M059J (cell line): ENCODE results near the gene KCNT2. TPM values are rescaled to one million over a fixed set of nuclear protein-coding genes. Genes with fewer than 3 reads are reported as not detected.

Experiments
- DNase-seq: peaks from one replicate; pipeline ENCODE4 v3.0.0-alpha.2; 2012; ENCODE audit warnings: low read depth
- total RNA-seq: library from RNA; depleted of rRNA; stranded (reverse); fragments of >200 nt; shearing (Covaris generic); gene quantifications from 2 replicates; pipeline ENCODE4 v1.2.3, GENCODE V29; 2014

The KCNT2 gene
- total RNA-seq, 1 experiment from 2014 or later, result 2.3 TPM

DNA sequence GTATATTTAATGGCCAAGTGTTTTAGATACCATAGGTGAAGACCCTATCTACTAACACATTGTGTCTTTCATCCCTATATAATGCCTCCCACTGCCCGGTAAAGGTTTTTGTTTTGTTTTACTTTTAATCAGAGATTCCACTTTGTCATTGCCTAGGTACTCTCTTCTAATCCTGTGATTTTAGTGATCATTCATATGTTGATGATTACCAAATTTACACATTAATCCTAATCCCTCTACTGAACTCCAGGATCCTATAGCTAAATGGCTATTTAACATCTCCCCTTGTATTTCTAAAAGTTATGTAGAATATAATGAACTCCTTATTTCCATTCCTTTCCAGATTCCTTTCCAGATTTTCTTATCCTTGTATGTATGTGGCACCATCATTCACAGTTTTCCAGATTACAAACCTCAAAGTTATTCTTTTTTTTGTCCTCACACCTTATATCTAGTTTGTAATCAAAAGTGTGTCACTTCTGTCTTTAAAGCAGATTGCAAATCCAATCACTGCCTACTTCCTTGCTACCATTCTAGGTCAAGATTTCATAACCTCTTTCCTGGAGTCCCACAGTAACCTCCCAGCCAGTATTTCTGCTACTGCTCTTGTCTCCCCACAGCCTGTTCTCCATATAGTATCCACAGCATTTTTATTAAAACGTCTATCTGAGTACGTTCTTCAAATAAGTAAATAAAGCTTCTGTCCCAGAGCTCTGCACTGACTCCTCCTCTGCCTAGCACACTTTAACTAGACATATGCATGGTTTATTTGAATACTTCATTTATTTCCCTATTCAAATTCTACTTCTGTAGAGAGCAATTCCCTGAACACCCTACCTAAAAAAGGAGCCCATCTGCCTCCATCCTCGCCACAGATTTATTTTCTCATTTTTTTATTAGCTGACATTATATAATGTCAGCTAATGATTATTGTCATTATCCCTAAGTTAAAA is 157.8 kb downstream of the KCNT2 start:
- no peak for DNase-seq

DNA sequence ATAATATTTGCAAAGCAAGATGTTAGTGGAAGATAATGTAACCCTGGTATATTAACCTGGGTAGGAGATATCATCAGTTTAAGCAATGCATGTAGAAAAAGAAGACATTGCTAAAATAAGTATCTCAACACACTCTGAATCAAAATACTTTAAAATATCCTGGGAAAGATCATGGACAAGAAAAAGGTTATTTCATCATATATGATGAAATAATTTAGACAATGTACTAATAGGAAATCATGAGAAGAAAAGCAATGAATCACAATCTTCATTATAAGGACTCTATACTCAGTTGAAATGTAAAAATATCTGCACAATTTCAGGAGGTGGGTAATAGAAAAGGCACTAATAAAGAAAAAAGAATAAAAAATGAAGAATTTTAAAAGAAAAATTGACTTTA is 158.8 kb downstream of the KCNT2 start:
- no peak for DNase-seq

DNA sequence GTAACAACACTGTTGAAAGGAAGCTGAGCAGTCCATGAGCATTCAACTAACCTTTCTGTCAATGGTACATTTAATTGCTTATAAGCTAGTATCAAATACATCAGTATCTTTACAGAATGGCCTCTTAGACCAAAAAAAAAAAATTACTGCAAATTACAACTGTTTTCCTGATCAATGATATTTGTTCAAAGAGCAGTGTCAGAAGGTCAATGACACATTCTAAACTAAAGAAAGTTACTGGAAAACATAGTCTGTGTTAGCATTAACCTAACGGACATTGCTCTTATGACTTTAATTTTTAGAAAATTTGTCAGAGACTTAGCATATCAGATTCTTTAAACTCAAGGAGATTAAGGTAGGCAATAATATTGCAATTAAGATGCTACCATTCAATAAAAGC is 162.5 kb downstream of the KCNT2 start:
- DNase-seq, result no peak

DNA sequence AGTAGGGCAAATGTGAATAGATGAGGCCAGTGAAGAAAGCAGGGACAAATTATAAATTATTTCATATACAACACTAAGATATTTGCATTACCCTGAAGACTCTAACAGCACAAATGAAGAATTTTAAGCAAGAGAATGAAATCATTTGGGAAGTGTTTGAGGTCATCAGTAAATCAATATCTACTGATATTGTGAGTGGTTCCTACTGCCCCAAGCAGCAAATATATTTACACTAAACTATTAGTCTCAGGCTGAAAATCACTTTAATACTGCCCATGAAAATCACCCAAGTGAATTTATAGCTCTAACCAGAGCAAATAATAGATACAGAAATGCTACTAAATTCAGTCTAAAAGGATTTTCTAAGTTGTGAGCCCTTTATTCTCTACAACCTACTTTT is 163.6 kb downstream of the KCNT2 start:
- no peak for DNase-seq

DNA sequence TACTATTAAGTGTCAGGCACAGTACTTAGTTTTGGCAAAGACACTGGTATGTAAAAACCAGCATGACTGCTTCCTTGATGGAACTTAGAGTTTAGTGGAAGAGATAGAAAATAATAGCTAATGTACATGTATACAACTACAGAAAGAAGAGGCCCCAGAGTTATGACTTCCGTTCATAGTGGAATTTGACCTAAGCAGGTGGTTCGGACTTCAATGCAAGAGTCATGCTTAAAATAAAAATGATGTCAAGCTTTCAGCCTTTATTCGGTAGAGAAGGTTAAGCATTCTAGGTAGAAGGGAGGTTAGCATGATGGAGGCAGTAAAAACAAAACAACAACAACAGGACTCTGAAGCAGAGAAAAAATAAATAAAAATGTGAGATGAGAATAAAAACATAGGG is 165.9 kb downstream of the KCNT2 start:
- no peak for DNase-seq

DNA sequence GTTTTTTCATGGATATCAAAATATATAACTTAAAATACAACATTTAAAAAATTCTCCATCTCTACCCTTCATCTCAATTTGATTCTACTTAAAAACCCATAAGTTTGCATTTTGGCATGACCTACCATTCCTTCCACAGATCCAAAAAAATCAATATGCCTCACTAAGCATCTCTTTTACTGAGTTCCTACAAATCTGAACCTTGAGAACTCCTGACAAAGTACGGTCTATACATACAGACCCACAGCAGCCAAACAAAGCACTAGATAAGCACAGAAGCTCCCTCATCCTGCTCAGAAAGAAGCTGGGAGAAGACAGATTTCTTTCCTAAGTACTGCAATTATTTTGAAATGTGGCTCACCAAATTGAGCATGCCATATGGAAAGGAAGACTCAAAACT is 167.5 kb downstream of the KCNT2 start:
- no peak for DNase-seq

DNA sequence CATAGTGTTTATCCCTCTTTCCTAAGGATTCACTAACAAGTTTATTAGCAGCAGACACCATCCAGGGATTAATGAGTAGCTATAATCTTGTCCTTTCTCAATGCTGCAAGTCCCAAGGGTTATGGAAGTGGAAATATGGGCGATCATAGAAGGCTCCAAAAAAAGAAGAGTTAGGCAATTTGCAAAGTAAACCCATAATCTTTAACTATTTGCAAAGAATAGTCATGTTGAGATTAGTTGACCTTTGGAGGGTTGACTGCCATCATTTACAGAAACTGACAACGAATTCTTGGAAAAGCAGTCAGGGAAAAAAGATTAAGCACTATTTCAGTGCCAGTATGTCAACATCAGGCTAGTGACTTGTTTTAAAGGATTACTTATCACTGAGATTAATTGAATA is 169.9 kb downstream of the KCNT2 start:
- DNase-seq, result no peak

DNA sequence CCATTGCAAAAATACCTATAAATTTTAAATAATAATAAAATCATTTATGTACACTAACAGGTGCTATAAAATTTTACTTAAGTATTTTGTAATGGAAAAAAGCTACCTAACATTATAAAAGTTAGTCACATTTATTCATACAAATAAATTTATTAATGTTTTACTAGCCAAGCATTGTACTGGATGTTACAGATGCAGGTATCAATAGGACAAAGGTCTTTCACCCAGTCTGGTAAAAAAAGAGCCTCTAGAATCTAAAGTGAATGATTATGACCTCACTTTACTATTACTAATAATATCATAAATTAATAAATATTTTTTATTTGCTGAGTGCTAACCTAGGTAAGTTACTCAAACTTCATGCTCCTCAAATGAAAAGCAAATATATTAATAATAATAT is 170.6 kb downstream of the KCNT2 start:
- no peak for DNase-seq

DNA sequence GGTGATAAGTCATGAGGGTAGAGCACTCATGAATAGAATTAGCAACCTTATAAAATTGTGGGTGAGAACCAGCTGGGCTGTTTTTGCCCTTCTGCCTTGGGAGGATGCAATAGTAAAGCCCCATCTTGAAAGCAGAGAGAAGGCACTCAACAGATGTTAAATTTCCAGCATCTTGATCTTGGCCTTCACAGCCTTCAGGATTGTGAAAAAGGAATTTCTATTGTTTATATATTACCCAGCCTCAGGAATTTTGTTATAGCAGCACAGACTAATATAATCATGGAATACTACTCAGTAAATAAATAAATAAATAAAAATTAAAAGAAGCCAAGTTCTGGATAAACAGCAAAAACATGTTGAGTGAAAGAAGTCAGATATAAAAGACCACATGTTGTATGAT is 175.2 kb downstream of the KCNT2 start:
- DNase-seq, result no peak

DNA sequence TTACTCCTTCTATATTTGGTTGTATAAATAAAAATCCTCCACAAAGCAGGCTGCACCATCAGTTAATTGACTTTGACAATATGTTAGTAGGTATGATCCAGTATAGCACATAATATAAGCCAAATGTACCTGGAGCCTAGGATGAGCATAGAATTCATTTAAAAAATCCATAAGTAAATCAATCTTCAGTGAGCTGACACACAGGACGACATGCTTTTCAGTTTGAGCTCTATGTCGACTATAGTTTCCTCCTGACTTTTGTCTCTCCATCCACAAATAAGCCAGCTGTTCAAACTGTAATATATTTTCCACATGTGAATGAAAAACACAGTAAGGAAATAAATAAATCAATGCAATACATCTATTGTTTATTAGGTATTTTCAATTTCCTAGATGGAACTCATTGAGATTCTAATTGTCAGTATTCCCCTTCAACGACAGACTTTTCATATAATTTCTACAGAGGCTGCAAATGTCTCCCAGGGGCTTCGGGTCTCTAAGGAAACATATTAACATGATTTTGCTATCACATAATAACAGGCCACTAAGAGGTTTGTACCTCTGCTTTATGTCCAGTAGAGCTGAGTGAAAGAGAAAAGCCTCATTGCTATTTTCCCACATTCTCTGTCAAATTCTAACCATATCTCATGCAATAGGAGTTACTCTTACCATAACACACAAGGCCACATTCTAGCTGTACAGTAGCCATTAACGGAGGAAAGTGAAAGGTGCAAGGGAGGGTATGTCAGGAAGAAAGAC is 180.1 kb downstream of the KCNT2 start:
- DNase-seq, result no peak

DNA sequence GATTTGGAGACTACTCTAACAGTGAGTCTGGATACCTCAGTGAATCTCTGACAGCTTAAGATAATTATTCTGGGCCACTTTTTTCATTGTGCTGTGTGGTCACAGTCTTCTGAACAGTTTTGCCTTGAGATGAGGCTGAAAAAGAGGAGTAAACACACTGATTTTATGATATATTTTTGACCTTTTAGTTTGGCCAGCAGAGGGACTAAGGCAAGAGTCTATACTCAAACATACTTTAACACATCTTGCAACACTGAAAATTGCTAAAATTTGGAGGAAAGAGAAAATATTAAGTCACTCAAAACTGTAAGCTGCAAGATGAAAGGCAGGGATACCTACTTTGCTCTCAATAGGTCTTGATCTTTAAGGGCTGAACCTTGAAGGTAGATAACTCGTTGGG is 182.7 kb downstream of the KCNT2 start:
- DNase-seq, result no peak

DNA sequence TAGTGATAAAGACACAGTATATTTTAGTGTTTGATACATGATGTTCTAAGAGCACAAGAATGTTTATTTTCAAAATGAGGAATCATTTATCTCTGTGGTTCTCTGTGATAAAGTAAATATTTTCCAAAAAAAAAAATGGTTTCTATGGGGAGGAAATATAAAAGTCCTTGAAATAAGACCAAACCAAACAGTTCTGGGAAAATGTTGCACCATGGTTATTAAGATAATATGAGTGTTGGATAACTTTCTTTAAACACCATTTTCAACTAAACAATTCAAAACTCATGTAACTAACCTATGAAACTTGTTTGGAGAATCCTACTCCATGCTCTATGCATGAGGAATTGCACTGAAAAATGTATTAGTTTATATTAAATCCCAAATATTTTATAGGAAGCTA is 184.6 kb downstream of the KCNT2 start:
- DNase-seq, result no peak

DNA sequence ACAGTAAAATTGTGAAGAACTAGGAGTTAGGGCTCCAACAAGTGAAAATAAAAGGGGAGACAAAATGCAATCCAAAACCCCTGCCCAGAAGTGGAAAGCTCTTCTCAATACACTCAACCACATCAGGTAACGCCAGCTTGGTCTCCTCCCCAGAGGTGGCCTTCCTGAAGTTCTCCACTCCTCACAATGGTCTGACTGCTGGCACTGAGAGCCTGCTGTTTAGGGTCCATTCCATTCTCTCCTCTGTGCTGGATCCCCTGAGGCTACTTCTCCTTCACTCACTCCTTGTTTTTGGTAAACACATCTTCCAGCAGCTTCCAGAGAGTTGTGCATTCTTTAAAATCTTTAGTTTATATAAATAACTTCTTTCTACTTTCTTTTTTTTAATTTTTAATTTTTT is 189.5 kb downstream of the KCNT2 start:
- no peak for DNase-seq

DNA sequence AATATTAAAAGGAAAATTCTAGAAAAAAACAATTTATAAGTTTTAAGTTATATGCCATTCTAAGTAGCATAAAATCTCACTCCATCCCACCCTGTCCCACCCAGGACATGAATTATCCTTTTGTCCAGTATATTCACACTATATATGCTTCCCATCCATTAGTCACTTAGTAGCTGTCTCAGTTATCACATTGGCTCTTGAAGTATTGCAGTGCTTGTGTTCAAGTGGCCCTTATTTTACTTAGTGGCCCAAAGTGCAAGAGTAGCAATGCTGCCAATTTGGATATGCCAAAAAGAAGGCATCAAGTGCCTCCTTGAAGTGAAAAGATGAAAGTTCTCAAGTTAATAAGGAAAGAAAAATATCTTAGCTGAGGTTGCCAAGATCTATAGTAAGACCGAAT is 192.3 kb downstream of the KCNT2 start:
- no peak for DNase-seq

DNA sequence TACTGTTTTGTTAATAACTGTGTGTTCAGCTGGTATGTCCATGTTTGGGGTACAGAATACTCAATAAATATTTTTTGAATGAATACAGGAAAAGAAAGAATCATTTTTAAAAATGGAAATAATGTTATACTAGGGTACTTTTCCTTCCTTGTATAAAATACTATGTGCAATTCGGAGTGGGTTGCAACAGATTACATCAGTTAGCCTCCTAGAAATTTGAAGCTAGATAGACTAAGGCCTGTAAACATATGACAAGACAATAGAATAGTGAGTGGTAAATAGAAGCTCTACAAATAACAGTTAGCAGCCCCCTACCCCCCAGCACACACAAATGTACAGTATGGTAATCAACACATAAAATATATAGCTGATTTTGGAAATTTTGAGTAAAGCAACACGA is 195.9 kb downstream of the KCNT2 start:
- no peak for DNase-seq

DNA sequence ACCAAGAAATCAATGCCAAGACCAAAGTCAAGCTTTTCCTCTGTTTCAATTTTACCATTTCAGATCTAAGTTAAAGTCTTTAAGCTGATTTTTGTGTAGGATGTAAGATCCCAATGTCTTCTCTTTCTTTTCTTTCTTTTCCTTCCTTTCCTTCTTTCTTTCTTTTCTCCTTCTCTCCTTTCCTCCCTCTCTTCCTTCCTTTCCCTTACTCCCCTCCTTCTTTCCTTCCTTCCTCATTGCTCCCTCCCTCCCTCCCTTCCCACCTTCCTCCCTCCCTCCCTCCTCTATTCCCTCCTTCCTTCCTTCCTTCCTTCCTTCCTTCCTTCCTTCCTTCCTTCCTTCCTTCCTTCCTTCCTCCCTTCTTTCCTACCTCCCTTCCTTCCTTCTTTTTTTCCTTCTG is 197.5 kb downstream of the KCNT2 start:
- no peak for DNase-seq

DNA sequence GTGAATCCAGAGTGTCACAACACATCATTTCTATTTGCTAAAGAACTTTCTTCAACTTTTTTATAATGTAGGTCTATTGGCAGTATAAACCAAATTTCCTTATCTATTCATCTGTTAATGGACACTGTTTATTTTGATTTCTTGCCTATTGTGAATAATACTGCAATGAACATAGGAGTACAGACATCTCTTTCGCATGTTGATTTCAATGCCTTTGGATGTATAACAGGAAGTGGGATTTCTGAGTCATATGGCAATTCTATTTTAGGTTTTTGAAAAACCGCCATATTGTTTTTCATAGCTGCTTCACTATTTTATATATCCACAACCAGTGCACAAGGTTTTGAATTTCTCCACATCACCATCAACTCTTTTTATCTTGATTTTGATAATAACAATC is 198.7 kb downstream of the KCNT2 start:
- peak; percentile 36 for DNase-seq

DNA sequence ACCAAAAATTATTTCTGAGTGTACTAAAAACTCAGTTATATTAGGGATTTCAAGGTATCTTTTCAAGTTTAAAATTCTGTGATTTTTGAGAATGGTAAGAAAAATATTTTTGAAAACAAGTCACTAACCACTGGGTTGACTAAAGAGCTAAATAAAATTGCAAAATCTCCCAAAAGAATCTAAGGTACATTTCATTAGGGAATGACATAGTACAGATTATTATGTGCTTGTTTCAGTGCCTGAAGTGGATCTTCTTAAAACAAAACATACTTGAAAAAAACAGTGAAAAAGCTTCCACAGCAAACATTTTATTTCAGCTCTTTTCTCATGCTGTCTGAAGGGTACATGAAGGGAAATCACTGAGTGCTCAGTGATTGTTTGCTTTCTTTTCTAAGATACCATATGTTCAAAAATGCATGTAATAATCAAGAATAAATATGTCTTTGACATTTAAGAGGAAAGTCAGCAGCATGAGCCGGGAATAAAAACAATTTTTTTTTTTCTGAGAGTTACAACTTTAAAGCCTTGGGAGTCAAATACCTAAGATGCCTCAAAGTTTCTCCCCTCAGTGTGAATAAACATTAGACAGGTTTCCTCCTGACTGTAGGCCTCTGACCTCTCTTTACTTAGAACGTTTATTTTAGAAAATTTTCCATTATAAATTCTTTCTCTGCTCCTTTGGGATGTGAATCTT is 200.7 kb downstream of the KCNT2 start:
- peak; percentile 75 for DNase-seq

DNA sequence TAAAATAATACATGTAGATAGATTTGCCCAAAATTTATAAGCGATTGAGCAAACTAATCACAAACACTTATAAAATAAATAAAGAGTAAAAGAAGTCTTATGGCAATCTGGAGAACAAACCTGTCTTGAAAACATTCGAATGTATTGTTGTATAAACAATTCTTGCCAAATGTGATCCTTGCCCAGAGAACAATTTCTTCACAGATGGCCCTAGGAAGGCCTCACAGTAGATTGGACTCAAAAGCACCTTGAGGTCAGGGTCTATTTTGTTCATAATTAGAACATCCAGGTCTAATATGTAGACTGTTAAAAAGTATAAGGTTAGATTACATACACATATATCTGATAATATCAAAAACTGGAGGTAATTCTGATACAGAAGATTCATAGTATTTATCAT is 202.4 kb downstream of the KCNT2 start:
- DNase-seq, result no peak

DNA sequence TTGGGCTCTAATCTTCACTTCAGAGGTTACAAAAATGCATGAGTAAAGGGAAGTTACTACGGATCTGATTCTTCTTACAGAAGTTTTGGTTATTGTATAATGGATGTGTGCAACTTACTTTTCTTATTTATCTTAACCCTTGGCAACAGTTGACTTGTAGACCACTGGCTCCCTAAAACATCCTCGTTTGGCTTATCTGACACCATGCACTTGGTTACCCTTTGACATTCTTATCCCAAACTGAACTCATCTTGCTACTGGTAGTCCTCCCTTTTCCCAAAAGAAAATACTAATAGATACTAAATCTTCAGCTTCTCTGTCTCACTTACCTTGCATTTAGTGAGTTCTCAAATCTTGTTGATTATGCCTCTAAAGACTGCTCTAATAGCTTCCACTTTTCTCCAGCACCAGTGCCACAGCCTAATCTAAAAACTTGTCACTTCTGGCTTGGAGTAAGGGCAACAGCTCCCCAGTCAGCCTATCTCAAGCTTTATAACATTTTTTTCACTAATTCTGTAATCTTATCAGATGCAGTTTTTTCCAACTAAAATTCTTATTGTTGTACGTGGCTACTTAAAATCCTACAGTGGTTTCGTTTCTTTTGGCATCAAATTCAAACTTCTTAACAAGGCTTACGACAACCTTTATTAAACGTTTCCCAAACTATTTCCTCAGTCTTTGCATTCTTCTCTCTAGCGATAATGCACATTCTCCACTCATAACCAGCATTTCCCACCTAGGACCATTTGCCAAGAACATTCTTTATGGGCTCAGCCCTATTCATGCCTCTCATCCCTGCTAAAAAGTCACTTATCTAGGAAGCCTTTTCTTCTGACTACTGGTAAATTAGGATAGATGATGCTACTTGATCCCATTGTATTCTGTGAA is 204.2 kb downstream of the KCNT2 start:
- DNase-seq, result peak; percentile 73

DNA sequence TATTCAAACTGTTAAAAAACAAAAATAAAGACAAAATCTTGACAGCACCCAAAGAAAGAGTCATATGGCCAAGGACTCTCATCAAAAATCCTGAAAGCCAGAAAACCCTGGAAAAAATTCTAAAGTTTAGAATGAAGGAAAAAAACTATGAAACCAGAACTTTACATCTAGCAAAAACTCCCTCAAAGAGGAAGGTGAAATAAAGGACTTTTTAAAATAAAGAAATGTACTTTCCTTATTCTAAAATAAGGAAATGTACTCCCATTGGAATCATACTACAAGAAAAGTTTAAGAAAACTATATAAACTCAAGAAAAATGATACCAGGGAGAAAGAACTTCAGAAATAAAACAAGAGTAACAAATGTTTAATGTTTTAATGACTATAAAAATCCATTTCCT is 206.3 kb downstream of the KCNT2 start:
- DNase-seq, result no peak

DNA sequence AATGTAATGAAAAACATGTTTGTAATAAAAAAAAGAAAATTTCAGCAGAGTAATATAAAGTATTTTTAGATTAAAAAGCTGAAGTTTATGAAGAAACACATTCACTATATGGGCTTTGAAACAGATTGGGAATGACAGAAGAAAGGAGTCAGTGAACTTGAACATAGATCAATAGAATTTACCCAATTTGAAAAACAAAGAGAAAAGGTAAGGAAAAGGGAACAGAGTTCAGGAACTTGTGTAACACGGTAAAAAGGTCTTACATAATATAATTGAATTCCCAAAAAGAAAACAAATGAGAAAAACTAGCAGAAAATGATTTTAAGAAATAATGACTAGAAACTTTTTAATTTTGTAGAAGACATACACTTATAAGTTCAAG is 206.8 kb downstream of the KCNT2 start:
- no peak for DNase-seq
